Liver (tissue), 3 donors: ENCODE results near the gene TMEM135.

Experiments
- CTCF ChIP-seq: fragments of 150-350 bp; IDR thresholded peaks from 2 replicates; pipeline ENCODE4 v1.5.1; 2017; ENCODE audit warnings: improper control_type of control experiment, low read depth, low read length; ENCODE audit not compliant: missing input control
- EGR1 ChIP-seq, 2 donors: IDR thresholded peaks; 2 replicates each; pipeline ENCODE4 v1.6.1; 2016 to 2018; ENCODE audit warnings: antibody characterized with exemption in 2 of 2, low read depth in 2 of 2
- FOXA1 ChIP-seq: IDR thresholded peaks from 2 replicates; pipeline ENCODE4 v1.6.1; 2016; ENCODE audit warnings: antibody characterized with exemption
- GABPA ChIP-seq, 2 donors: IDR thresholded peaks in 1 of 2; conservative IDR thresholded peaks in 1 of 2; 2 replicates each; pipeline ENCODE4 v1.6.1; 2016; ENCODE audit warnings: antibody characterized with exemption in 2 of 2, mild to moderate bottlenecking in 1 of 2, moderate library complexity in 1 of 2
- HNF4A ChIP-seq, 2 donors: conservative IDR thresholded peaks; 2 replicates each; pipeline ENCODE4 v1.6.1; 2016; ENCODE audit warnings: antibody characterized with exemption in 2 of 2, mild to moderate bottlenecking in 2 of 2
- HNF4G ChIP-seq: IDR thresholded peaks from 2 replicates; pipeline ENCODE4 v1.6.1; 2016; ENCODE audit warnings: antibody characterized with exemption
- JUND ChIP-seq, 2 donors: IDR thresholded peaks; 2 replicates each; pipeline ENCODE4 v1.6.1; 2016; ENCODE audit warnings: antibody characterized with exemption in 2 of 2
- RAD21 ChIP-seq, 2 donors: IDR thresholded peaks; 2 replicates each; pipeline ENCODE4 v1.6.1; 2016; ENCODE audit warnings: antibody characterized with exemption in 2 of 2, mild to moderate bottlenecking in 2 of 2
- REST ChIP-seq: IDR thresholded peaks from 2 replicates; pipeline ENCODE4 v1.6.1; 2016; ENCODE audit warnings: antibody characterized with exemption, mild to moderate bottlenecking
- RXRA ChIP-seq, 2 donors: IDR thresholded peaks; 2 replicates each; pipeline ENCODE4 v1.6.1; 2017 to 2018; ENCODE audit warnings: antibody characterized with exemption in 2 of 2, mild to moderate bottlenecking in 1 of 2
- SP1 ChIP-seq: IDR thresholded peaks from 2 replicates; pipeline ENCODE4 v1.6.1; 2018; ENCODE audit warnings: antibody characterized with exemption, mild to moderate bottlenecking
- TAF1 ChIP-seq: conservative IDR thresholded peaks from 2 replicates; pipeline ENCODE4 v1.6.1; 2016; ENCODE audit warnings: antibody characterized with exemption, mild to moderate bottlenecking
- ZBTB33 ChIP-seq: IDR thresholded peaks from 2 replicates; pipeline ENCODE4 v1.6.1; 2016; ENCODE audit warnings: antibody characterized with exemption
- TF ChIP-seq, protein P1 (sequence below): IDR thresholded peaks from 2 replicates; pipeline ENCODE4 v1.6.1; 2016; ENCODE audit warnings: antibody characterized with exemption
- donor health status: healthy.
- donor health status: healthy.

DNA sequence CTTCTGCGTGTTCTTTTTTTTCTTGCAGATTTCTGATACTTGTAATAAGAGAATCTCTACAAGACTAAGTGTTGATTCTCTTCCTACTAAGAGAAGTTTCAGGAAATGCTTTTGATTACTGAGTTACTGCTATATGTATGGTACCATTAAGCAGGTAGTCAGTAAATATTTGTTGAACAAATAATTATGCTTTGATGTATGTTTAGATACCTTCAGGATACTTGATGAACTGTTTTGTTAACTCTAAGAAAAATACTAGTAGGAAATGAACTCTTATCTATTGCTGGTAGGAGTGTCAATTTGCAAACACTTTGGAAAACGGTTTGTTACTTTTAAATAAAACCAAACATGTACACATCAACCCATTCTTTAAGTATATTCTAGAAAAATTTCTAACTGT, 90.6 kb downstream of the TMEM135 start:
- no peak for TF ChIP-seq CTCF
- TF ChIP-seq, protein P1, sequence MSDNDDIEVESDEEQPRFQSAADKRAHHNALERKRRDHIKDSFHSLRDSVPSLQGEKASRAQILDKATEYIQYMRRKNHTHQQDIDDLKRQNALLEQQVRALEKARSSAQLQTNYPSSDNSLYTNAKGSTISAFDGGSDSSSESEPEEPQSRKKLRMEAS, result no peak
- no peak for TF ChIP-seq REST
- TF ChIP-seq TAF1, result no peak
- TF ChIP-seq JUND (IDR thresholded peaks at IDR 0.05), result no peak
- TF ChIP-seq FOXA1, result no peak
- TF ChIP-seq GABPA (IDR thresholded peaks at IDR 0.05 in 1 of 2, conservative IDR thresholded peaks at IDR 0.05 in 1 of 2), result no peak
- TF ChIP-seq HNF4G, result no peak
- TF ChIP-seq EGR1 (IDR thresholded peaks at IDR 0.05; ENCODE audit: low read depth in 2 of 2), result no peak
- no peak for TF ChIP-seq ZBTB33
- no peak for TF ChIP-seq SP1
- no peak for TF ChIP-seq RAD21 (IDR thresholded peaks at IDR 0.05)
- no peak for TF ChIP-seq HNF4A (conservative IDR thresholded peaks at IDR 0.05)
- TF ChIP-seq RXRA (IDR thresholded peaks at IDR 0.05), result no peak
